ENCODE data around the gene OR4X2. TPM values are rescaled to one million over a fixed set of nuclear protein-coding genes. Genes with fewer than 3 reads are reported as not detected.
"Not testable (repeated sequence)": the region's sequence is repeated elsewhere in the genome, so short reads cannot be mapped to it uniquely, and the experiment has no call there.

Gene OR4X2, protein sequence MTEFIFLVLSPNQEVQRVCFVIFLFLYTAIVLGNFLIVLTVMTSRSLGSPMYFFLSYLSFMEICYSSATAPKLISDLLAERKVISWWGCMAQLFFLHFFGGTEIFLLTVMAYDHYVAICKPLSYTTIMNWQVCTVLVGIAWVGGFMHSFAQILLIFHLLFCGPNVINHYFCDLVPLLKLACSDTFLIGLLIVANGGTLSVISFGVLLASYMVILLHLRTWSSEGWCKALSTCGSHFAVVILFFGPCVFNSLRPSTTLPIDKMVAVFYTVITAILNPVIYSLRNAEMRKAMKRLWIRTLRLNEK
- not detected for total RNA-seq

DNA sequence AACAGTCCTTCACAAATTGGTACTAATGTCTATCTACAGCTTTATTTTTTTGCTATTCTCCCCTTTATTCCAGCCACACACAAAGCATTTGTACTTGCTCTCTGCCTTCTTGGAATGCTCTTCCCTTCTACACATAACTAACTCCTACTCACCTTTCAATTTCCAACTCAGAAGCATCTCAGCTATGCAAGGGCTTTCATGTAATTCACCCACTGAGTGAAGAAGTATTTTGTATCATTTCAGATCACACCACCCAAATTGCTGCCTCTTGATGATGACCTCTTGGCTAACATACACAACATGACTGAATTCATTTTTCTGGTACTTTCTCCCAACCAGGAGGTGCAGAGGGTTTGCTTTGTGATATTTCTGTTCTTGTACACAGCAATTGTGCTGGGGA lies at the start of gene OR4X2:
Gene OR4X2, plus strand, starts transcription at position 301 of the 400 bp plus-strand sequence. Its CDS starts 0 bp downstream, at position 301.
- no peak for DNase-seq

DNA sequence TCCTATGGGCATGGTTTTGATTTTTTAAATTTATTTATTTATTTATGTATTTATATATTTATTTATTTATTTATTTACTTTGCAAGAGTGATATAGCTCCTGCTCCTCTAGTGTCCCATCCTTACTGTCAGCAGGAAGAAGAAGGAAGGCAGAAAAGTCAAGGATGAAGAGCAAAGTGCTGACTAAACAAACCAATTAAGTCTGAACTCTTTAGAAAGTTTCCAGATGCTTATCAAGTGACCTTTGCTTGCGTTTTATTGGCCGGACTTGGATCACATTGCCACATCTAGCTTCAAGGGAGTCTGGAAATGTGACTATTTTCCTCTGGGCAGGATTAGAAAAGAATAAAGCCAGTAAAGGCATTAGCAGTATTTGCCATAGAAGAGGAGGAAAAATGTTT lies 37.0 kb upstream of the OR4X2 start:
- no peak for DNase-seq

DNA sequence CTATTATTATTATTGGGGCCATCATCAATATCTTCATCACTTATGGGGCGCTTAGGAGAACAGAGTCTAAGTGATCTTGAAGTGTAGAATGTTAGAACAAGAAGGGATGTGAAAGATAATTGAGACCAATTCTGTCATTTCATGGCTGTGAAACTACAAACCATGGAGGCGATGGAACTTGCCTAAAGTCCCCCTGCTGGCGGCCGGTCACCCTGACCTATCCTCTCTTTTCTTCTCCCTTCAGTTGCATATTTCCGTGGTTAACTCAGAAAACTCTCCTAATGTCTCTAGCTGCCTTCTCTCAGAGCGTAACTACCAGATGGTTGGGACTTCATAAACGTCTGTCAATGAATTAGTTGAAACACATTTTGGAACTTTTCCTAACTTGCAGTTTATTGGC lies 34.9 kb upstream of the OR4X2 start:
- no peak for DNase-seq

DNA sequence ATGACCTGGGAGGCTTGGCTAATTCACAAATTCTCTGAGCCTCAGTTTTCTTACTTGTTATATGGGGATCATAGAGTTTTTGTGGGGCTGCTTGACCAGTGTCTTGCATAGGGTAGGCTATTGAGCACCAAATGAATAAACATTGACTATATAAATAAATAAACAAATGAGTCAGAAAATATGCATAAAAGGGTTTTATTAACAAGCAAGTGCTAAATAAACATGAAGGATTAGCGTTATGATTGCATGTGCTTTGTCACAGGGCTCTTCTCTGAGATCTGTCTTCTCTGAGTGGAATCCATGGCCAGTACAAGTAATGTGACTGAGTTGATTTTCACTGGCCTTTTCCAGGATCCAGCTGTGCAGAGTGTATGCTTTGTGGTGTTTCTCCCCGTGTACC lies 28.4 kb upstream of the OR4X2 start, which contains the start of gene OR4B1:
Gene OR4B1, plus strand, starts transcription at position 301 of the 400 bp plus-strand sequence. Its CDS starts 0 bp downstream, at position 301.
- DNase-seq, result no peak

DNA sequence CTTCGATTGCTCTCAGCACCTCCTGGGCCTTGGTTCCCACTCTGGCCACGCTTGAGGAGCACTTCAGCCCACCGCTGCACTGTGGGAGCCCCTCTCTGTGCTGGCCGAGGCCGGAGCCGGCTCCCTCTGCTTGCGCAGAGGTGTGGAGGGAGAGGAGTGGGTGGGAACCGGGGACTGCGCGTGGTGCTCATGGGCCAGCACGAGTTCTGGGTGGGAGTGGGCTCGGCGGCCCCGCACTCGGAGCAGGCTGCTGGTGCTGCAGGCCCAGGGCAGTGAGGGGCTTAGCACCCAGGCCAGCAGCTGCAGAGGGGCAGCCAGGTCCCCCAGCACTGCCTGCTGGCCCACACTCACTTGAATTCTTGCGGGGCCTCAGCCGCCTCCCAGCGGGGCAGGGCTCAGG lies 16.1 kb upstream of the OR4X2 start:
- no peak for DNase-seq

DNA sequence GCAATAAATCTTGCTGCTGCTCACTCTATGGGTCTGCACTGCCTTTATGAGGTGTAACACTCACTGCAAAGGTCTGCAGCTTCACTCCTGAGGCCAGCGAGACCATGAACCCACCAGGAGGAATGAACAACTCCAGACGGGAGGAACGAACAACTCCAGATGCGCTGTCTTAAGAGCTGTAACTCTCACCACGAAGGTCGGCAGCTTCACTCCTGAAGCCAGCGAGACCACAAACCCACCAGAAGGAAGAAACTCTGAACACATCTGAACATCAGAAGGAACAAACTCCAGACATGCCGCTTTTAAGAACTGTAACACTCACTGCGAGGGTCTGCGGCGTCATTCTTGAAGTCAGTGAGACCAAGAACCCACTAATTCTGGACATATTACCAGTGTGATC lies 14.8 kb upstream of the OR4X2 start:
- DNase-seq, result not testable (repeated sequence)

DNA sequence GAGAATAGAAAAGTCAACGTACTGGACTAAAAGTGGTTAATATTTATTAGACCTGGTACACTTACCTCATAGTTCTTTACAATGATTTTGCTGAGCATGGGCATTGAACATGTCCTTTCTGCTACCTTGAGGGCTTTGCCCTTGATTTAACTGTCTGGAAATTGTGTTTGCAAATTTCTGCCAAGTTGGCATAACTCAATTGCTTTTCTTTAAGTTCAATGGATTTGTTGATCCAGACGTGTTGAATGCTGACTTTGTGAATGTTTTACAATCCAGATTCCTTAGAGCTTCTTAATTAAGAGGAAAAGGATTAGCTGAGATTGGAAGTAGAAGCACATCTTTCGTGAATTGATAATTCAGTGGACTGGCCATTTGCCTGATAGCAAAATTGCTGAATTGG lies 7.2 kb upstream of the OR4X2 start:
- DNase-seq, result no peak

DNA sequence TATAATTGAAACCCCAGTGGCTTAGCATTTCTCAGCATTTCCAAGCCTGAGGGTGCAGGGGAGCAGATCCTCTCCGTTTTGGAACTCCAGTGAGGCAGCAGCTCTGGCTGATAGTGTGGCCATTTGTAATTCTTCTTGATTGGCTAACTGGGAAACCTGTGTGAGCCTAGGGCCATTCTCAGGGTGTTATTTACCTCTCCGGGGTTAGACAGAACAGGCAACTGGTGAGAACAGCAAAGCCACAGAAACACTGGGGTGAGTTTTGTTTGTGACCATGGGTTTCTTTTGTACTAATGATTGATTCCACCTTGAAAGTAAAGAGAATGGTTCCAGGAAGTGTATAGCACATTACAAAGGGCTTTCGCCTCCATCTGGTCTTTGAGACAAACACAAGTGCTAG lies 2.4 kb upstream of the OR4X2 start:
- DNase-seq, result no peak

DNA sequence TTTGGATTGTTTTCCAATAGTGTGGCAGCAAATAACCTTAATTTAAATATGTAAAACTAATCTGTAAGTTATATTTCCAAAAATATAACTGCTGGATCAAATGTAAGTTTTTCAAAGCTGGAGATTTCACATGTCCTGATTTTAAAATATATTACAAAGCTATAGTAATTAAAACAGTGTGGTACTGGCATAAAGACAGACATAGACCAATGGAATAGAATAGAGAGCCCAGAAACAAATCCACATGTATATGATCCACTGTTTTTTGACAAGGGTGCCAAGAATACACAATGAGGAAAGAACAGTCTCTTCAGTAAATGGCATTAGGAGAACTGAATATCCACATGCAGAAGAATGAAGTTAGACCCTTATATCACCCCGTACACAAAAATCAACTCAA lies 4.0 kb downstream of the OR4X2 start:
- no peak for DNase-seq

DNA sequence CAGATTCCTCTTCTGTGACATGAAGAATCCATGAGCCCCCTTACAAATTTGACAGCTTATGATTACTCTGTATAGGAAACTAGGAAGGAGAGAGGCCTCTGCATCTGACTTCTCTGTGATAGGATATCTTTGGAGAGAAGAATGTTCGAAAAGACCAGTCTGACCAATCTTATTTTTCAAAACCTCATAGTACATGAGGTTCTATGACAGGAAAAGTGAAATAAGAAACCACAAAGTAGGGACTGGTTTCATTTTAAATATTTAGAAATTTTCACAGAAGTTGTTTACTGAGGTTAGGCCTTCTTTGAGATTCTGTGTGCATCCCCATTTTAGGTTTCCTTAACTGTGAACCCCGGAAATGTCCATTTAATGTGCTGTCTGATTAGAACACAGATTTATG lies 16.7 kb downstream of the OR4X2 start:
- no peak for DNase-seq

DNA sequence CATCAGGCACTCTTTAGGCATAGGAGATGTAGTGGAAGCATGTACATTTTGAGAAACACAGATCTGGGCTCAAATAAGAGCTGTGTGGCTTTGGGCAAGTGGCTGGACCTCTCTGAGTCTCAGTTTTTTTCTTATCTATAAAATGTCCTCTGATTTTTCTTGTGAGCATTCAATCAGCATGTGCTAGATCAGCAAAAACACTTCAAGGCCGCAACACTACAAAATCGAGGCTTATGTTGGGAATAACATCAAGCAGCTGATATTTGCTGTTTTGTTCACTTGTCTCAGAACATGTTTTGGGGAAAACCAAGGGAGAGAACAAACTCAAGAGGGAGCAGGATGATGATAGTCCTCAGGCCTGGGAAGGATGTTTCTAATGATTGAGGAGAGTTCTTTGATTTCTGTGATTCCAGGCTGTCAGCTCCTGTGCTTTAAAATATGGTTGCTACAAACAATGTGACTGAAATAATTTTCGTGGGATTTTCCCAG lies 18.6 kb downstream of the OR4X2 start, which contains the start of gene OR4X1:
Gene OR4X1, plus strand, starts transcription at position 439 of the 489 bp plus-strand sequence. Its CDS starts 0 bp downstream, at position 439.
- no peak for DNase-seq

DNA sequence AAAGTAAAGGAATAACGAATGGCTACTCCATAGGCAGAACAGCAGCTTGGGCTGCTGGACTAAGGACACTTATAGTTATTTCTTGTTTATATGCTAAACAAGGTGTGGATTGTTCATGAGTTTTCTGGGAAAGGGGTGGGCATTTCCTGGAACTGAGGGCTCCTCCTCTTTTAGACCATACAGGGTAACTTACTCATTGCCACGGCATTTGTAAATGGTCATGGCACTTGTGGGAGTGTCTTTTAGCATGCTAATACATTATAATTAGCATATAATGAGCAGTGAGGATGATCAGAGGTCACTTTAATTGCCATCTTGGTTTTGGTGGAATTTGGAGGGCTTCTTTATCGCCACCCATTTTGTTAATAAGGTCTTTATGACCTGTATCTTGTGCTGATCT lies 25.7 kb downstream of the OR4X2 start:
- no peak for DNase-seq

DNA sequence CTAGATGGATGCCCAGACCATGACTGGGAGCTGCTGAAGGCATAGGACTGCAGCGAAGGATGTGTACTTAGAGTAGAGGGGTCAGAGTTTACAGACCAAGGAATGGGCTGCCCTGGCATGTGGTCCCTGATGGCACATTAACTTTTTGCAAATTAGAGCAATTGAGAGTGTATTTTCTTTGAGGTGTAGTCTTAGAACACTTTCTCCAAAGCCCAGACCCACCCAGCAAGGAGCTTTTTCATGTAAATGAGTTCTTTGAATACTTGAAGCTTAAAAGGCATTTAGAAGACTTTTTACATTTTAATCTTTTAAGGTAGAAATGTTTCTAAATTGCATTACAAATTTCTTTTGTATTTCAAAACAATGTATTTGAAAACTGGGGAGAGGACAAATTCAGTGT lies 27.7 kb downstream of the OR4X2 start:
- DNase-seq, result no peak
